Non-pigmented ciliary epithelial cell (primary cell): ENCODE results near the gene GIMAP8.
"Not testable (repeated sequence)": the region's sequence is repeated elsewhere in the genome, so short reads cannot be mapped to it uniquely, and the experiment has no call there.

Source experiments
- DNase-seq: peaks from one replicate; pipeline ENCODE4 v3.0.0-alpha.2; 2010; ENCODE audit warnings: low read depth

GIMAP8 gene

GRCh38 chr7:150435390-150436073 is 14.9 kb upstream of the GIMAP8 start:
- DNase-seq, result no peak

GRCh38 chr7:150439967-150440366 is 10.5 kb upstream of the GIMAP8 start:
- no peak for DNase-seq

GRCh38 chr7:150441524-150441923 is 8.9 kb upstream of the GIMAP8 start:
- DNase-seq, result no peak

GRCh38 chr7:150442811-150443210 is 7.6 kb upstream of the GIMAP8 start:
- DNase-seq, result no peak

- no peak for DNase-seq
Measured at GRCh38 chr7:150443793-150444540, 6.5 kb upstream of the GIMAP8 start.

GRCh38 chr7:150444674-150445365 is 5.6 kb upstream of the GIMAP8 start:
- DNase-seq, result no peak

- DNase-seq, result no peak
Measured at GRCh38 chr7:150446288-150446938, 4.0 kb upstream of the GIMAP8 start.

- DNase-seq, result no peak
Measured at GRCh38 chr7:150447966-150448788, 2.3 kb upstream of the GIMAP8 start.

- no peak for DNase-seq
Measured at GRCh38 chr7:150448789-150449147, 1.7 kb upstream of the GIMAP8 start.

- no peak for DNase-seq
Measured at GRCh38 chr7:150449206-150449952, 1.1 kb upstream of the GIMAP8 start.

GRCh38 chr7:150451097-150451793 is 815 bp downstream of the GIMAP8 start:
- DNase-seq, result no peak

- DNase-seq, result no peak
Measured at GRCh38 chr7:150451833-150452461, 1.5 kb downstream of the GIMAP8 start.

GRCh38 chr7:150453181-150453580 is 2.8 kb downstream of the GIMAP8 start:
- no peak for DNase-seq

GRCh38 chr7:150453892-150454291 is 3.5 kb downstream of the GIMAP8 start:
- no peak for DNase-seq

- not testable (repeated sequence) for DNase-seq
Measured at GRCh38 chr7:150457064-150457463, 6.6 kb downstream of the GIMAP8 start.

GRCh38 chr7:150458235-150458634 is 7.8 kb downstream of the GIMAP8 start:
- DNase-seq, result no peak

GRCh38 chr7:150458756-150459155 is 8.3 kb downstream of the GIMAP8 start:
- no peak for DNase-seq

GRCh38 chr7:150461520-150461919 is 11.1 kb downstream of the GIMAP8 start:
- DNase-seq, result no peak

- DNase-seq, result no peak
Measured at GRCh38 chr7:150462413-150462812, 12.0 kb downstream of the GIMAP8 start.

- DNase-seq, result no peak
Measured at GRCh38 chr7:150463461-150463860, 13.0 kb downstream of the GIMAP8 start.
